ENCODE measurements around the gene UBE3C.

Gene UBE3C

DNA sequence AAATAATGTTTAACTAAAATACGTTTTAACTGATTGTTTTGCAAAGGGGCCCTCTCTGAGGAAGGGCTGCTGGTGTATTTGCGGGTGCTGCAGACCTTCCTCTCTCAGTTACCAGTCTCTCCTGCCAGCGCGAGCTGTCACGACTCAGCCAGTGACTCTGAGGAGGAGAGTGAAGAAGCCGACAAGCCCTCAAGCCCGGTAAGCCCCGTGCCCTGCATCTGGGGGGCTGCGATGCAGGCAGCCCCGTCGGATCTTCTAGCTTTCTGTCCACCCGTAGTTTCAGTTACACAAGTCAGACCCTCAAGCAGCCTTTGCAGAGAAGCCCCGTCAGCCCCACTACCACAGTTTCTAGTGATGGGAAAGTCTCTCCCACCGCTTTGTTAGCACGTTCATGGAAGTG lies 45.1 kb downstream of the UBE3C start:
- DNase-seq = no peak

DNA sequence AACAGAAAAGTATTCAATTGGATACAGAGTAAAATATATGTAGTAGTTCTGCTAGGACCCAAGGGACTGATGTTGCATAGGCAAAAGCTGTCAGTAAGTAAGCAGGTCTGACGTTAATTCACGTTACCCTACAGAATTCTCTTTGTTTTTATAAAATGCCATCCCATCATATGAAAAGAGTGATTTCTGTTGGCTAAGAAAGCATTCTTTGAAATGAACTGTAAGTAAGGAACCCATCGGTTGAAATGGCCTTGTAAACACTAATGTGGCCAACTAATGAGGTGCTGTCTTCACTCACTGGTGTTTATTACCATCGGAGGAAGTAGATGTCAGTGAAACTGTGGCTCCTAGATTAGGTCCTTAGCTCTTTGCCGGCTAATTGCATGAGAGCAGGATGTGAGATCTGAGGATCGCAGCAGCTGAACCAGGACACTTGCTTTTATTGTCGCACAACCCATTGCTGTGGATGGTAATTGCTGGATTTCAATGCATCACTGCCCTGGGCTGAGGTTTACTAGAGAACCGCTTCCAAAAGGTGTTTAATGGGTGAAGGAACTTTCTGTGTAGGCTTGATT lies 49.5 kb downstream of the UBE3C start:
- no peak for DNase-seq

DNA sequence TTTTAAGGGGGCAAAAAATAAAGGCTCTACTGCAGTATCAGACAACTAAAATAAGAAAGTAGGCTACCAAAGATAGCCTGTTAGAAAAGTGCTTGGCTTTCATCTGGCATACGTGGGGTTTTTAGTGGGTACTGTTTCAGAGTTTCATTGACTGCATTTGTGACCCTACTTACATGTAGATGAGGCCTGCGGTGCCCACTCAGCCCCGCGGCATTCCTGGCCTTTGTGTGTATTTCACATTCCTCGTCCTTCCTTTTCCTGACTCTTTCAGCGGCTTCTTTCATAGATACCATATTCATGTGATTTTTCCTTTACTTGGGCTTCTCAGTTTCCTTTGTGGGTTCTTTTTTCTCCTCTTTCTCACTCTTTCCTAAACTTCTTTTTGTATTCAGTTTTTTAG lies 50.7 kb downstream of the UBE3C start:
- DNase-seq = no peak

DNA sequence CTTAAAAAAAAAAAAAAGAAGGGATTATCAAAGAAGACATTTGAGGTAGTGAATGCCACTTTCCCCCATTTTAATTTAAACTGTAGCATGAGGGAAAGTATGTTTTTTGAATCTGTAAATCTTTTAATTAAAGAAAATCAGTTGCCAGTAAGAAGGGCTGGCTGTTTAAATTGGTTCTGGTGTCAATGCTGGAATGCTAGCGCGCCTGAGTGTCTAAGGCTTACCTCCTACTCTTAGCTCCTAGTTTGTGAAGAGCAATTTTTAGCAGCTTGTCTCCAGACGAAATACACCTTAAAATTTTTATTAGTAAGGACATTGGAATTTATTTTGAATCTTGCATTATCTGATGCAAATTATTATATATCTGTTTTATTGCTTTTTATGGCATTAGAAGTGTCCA lies 54.1 kb downstream of the UBE3C start:
- no peak for DNase-seq

DNA sequence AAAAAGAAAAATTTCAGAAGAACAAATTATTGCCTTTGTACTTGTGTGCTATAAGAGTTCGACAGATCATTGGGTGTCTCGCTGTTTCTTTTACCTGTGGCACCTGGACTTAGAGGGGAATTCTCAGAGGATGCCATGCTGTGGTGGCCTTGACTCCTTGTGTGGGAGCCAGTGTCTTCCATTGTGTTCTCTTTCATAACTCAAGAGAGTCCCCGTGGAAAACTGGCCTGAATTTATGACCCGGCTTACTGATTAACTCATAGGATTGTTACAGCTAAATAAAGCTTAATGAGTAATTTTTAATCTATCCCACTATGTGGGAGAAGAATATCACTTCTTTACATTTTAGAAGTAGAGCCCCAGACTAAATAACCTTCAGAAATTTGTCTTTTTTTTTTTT lies 54.5 kb downstream of the UBE3C start:
- DNase-seq = no peak

DNA sequence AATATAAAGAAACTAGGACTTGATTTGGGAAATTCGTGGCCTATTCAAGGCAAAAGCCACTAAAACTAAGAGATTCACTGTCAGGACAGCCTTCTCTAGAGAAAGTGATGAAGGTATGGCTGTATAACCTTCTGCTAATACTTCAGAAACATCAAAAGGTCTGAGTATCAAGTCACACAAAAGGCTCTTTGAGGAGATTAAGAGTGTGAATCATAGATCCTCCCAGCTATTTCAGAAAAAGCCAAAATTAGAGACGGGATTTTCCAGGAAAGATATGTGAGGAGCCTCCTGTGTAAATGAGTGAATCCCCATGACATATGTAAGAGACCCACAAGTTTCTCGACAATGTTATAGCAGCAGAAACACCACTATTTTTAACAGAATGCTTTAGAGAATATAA lies 56.2 kb downstream of the UBE3C start:
- no peak for DNase-seq

DNA sequence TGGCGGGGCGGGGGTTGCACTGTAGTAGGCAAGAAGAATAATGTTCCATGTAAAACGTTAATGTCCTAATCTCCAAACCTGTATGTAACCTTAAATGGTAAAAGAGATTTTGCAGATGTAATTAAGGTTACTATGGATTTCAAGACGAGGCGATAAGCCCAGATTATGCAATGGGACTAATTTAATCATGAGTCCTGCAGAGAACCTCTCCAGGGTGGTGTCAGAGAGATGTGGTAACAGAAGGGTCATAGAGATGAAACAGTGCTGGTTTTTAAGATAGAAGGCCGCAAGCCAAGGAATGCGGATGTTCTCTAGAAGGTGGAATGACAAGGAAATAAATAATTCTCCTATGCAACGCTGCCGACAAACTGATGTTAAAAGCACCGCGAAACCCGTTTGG lies 57.1 kb downstream of the UBE3C start:
- DNase-seq = no peak

DNA sequence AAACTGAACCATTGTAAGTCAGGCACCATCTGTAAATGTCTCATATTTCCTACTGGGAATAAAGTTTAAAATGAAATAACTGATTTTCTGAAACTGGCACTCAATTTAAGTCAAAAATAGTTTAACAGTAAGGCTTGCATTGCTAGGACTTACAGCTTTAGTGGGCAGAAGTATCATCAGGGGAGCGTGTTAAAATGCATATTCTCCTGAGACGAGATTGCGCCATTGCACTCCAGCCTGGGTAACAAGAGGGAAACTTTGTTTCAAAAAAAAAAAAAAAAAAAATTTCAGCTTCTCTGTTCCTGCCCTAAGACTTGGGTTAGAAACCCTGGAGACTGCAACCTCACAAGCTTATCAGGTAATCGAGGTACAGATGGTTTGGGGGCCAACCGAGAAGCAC lies 65.4 kb downstream of the UBE3C start:
- no peak for DNase-seq

DNA sequence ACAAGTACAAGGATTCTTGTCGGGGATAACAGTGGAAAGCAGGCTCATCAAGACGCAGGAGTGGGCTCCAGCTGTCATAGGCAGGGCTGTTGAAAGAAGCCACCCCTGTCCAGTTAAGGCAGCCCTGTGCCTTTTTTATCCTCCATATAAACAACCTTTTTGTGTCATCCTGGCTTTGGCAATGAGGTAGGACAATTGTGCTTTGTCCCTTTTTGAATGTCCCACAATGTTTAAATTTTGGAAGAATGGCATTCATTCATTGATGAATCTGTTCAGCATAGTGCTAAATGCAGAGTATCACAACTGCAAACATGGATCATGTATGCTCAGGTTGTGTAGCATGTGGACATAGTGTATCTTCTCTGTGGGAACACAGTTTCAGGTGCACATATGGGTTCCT lies 66.7 kb downstream of the UBE3C start:
- no peak for DNase-seq

DNA sequence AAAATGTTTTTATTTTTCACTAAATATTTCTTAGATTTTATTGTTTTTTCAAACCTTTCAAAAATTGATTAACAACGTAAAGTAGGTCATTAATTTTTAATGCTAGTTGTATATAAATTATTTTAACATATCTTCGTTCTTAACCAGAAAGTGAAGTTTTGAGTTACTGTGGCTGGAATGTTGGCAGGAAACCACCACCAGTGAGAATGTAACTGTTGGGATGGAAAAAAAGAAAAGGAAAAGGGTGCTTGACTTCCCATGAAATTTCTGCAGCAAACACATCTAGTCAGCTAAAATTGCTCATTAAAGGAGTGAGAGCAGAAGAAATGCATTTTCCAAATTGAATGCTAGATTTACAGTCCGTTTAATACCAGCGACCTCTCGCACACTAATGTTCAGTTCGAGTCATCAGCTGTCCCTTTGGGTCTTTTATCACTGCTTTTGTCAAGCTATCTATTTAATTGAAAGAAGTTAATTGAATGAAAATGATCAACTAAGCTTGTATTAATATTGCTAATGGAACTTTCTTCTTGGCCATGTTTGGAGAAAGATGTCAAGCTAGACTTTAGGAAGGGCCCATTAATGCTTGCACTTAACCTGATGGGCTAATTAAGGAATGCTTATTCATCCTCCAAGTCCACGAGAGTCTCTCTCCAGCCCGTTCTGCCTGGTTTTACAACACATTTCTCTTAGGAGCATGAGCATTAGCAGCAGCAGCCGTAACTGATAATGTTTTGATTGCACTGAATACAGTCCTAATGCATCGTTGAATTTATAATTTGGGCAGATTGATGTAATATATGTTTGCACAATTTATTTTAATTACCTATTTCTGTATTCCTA lies 70.1 kb downstream of the UBE3C start:
- no peak for DNase-seq

DNA sequence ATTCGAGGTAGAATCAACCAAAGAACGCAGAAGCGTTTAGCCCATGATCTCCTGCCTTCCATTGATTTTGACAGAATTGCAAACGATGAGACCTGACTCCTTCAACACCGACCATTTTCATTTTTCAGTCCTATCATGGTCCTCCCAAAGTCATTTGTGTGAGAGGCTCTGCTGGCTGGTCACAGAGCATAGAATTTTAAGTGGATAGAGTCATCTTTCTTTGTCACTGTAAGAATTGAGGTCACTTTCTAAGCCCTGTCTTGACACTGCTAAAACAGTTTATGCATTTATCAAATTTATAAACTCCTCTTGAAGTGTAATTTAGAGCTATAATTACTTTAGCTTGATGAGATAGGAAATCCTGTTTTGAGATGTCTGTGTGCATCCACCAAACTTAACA lies 72.0 kb downstream of the UBE3C start:
- no peak for DNase-seq

DNA sequence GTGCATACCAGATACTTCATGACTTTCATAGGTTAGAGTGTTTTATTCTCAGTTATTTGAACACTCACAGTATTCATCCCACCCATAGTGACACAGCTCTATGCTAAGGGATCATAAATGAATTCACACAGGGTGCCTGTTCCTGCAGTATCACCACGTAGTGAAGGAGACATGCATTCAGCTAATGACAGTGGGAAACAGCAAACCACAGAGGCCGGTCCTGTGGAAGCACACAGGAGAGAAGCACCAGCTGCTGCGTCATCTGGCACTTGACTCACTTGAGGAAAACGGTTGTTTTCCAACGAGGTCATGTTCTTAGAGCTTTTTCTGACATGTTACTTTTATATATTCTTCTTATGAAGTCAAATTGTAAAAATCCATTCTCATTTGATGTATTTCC lies 73.0 kb downstream of the UBE3C start:
- peak; percentile 16 for DNase-seq

DNA sequence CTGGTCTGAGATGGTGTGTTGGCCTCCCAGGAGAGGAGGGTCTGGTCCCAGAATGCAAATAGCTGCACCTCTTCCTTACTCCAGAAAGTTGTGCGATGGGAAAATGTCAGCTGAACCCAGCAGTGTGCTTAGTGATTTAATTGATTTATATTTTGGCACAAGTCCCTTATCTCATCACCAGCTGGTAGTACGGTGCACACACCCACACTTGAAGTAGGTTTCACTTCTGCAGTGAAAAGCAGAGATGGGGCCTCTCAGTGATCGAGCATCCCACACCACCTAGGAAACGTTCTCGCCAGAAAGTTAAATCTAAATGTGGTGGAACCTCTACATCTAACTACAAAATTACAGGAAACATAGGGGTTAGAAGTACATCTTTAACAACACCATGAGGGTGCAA lies 80.4 kb downstream of the UBE3C start:
- no peak for DNase-seq

DNA sequence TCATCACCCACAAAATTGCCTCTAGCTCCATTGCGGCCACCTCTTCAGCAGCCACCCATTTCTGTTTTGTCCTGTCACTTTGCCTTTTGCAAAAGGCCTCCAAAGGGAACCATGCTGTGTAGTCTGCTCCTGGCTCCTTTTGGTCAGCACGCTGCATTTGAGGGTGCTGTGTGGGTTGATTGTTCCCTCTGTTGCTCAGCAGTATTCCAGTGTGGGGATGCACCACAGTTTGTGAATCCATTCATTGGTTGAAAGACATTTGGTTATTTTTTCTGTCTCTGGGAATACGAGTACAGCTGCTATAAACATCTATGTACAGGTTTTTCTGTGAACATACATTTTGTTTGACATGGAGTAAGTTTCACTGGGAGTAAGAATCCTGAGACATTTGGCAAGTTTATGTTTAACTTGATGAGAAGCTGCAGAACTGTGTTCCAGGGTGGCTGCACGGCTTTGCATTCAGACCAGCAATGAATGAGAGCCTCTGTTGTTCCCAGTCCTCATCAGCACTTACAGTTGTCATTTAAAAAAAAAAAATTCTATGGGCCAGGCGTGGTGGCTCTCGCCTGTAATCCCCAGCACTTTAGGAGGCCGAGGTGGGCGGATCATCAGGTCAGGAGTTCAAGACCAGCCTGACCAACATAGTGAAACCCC lies 82.3 kb downstream of the UBE3C start:
- DNase-seq = no peak

DNA sequence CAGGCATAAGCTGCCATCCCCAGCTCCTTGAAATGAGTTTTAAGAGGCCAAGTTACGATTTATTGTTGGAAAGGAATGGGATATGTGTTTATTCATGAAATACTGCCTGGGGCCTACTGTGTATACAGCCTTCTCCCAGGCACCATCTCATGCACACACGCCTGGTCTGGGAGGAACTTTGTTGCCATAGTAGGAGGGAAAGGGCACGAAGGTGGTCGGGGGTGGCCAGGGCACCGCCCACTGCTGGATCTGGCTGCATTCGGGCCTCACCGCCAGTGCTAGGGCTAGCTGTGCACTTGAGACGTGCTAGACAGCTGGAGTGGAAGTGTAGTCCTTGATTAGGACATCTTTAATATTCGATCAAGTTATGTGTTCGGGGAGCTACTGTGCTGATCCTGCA lies 84.0 kb downstream of the UBE3C start:
- DNase-seq = no peak

DNA sequence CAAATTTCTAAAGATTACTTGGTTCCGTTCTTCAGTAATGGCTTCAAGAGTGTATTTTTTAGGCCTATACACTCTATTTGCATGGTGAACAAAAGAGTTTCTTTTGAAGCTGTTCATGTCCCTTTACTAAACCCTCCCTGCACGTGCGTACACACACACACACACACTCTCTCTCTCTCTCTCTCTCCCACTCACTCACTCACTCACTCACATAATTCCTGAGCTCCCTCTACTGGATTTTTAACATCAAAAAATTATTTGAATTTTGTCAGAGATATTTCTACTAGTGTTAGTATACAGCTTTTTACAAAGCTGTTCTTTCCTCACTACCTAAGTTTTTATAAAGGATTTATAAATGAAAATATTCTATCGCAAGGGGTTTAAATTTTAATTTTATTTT lies 85.9 kb downstream of the UBE3C start:
- no peak for DNase-seq

DNA sequence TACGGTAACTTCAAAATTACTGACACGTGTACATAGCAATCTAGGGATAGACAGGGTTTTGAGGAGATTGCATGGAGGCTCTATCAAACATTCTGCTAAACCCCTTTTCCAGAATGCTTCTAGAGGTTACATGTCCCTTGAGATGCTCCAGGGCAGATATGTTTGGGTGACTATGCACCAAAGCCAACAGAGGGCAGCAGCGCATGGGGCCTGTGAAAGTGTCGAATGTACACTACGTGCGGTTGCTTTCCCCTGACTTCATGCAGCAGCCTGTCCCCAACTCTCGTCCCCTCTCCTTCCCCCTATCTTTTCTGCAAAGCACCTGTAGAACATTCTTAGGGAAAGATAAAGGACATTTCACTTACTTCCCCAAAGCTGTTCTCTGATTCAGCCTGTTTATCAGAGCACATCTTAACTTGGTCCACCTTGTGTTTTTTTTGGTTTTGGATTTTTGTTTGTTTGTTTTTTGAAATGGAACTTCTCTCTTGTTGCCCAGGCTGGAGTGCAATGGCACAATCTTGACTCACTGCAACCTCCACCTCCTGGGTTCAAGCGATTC lies 90.2 kb downstream of the UBE3C start:
- no peak for DNase-seq

DNA sequence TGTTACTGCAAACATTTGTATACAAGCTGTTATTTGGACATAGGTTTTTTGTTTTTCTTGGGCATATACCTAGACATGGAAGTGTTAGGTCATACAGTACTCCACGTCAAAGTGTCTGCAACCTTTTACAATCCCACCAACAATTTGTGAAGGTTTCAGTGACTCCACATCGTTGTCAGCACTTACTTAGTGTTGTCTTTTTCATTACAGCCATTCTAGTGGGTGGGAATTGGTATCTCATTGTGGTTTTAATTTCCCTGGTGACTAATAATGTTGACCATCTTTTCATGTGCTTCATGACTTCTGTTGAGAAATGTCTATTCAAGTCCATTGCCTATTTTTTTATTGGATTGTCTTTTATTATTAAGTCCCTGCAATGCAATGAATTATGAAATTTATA lies 95.0 kb downstream of the UBE3C start:
- DNase-seq = no peak

DNA sequence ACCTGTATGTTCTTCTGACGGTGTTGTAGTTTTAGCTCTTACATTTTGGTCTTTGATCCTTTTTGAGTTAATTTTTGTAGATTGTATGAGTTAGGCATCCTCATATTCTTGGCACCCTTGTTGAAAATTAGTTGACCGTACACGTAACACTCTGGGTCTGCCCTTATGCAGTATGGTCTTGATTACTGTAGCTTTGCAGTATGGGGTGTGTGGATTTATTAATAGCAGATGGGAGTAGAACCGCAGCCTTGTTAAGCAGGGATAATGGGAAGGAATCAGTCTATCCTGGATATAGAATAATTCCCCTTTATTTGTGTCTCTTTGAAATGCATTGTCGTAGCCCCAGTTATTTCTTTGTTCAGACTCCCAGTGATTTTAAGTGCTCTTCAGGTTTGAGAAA lies 95.5 kb downstream of the UBE3C start:
- DNase-seq = no peak

DNA sequence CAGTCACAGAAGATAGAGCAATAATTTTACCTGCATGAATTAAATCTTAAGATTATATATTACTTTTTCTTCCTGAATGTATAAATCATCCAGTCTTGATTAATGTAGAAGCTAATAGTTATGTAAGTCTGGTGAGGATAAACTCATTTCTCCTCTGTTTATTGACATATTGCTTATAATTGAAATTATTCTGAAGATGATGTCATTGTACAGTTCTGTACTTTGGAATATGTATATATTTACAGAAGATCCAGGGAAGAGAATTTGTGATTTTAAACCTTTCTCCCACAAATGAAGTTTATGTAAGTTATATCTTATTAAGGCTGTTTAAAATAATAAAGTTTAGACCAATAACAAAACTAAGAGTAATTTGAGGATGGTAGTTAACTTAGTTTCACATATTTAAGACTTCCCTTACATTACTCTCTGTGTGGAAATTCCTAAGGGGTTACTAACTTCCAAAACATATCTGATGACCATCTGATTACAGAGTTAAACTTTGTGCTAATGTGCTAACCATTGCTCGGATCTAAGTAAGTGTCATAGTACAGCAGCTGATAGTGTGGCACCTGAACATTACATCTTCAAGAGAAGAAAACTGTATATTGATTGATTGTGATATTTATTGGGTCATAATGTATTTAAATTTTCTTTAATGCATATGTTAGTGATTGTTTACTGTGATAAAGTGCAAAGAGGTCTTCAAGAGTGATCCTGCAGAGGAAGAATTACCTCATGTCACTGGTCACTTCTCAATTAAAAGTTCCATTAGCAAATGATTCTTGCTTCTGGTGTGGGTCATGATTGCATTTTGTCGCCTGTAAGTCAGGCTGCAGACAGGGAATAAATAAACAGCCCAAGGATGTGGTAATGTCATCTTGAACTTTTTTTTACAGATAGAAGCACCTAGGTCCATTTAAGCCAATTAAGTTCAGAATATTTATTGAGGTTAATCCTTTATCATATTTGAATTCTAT lies 96.9 kb downstream of the UBE3C start:
- DNase-seq = no peak

DNA sequence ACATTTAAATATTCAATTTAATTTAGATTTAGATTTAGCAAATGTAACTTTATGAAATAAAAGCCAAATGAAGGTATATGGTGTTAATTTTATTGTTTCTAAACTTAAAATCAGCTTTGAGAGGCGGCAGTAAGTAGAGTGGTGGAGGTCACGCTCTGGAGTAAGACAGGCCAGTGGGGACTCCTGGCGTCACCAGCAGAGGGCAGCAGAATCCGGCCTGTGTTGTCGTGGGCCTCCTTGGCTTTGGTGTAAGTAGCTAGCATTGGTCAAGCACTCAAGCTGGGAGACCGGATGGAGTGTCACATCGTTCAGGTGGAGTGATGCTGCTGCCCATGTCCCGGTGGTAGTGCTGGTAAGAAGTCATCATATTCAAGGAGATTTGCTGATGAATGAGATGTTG lies 99.4 kb downstream of the UBE3C start:
- no peak for DNase-seq

DNA sequence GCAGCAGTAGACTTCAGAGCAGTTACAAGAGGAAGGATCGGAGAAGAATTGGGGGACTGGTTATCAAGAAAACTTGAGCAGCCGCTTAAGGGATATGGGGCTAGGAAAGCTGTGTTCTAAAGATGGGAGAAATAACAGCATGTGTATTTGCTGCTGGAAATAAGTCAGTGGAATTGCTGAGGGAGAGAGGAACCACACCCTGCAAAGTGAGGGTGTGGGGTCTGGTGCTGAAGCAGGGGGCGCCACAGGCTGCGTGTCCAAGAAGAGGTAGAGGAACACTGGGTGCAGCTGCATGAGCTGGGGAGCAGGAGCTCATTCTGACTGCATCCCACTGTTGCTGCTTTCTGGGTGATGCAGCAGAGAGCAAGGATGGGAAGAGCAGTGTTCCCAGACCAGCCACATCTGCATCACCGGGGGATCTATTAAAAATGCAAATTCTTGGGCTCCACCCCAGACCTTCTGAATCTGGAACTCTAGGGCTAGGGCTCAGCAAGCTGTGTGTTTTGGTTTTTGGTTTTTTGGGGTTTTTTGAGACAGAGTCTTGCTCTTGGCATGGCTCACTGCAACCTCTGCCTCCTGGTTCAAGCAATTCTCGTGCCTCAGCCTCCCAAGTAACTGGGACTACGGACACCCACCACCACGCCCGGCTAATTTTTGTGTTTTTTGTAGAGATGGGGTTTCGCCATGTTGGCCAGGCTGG lies 101.0 kb downstream of the UBE3C start:
- no peak for DNase-seq
